HEK293 (cell line): Measurements from ENCODE around the gene TUT4.

Experiments used
- ZFHX2 ChIP-seq: fragments of 450-650 bp; formaldehyde crosslinking; conservative IDR thresholded peaks from 2 replicates; pipeline ENCODE4 v1.5.1; 2016; ENCODE audit warnings: missing biosample characterization, missing genetic modification characterization
- ZNF274 ChIP-seq, 2 experiments: fragments of 200-500 bp in 1 of 2; fragments of 450-650 bp in 1 of 2; sonication (Bioruptor generic) in 1 of 2; formaldehyde crosslinking in 1 of 2; IDR thresholded peaks; 2 replicates each; pipeline versions ENCODE4 v1.5.1 to v1.6.1; 2014 to 2016; ENCODE audit warnings: borderline replicate concordance in 1 of 2, inconsistent platforms in 1 of 2, low read length in 1 of 2, missing biosample characterization in 1 of 2, missing genetic modification characterization in 1 of 2

GRCh38 chr1:52502789-52503188 is 50.1 kb downstream of the TUT4 start:
- TF ChIP-seq ZFHX2 (tag by site-specific recombination) (no peak), ZNF274 (IDR thresholded peaks at IDR 0.05; ENCODE audit: low read length) (no peak), ZNF274 (tag by site-specific recombination; IDR thresholded peaks at IDR 0.05; ENCODE audit: borderline replicate concordance) (no peak)
